Stomach (tissue), 4 donors: Measurements from ENCODE around the gene ZNF438.

Experiments used
- POLR2A ChIP-seq, 4 donors: fragments of 450-650 bp; IDR thresholded peaks; one replicate each; pipeline ENCODE4 v1.6.1; 2016; ENCODE audit warnings: antibody characterized with exemption in 4 of 4, control low read depth in 2 of 4, mild to moderate bottlenecking in 1 of 4, moderate library complexity in 1 of 4
- TF ChIP-seq, protein P1 (sequence below), 7 experiments: fragments of 450-650 bp in 4 of 7; fragments of 200-600 bp in 3 of 7; sonication (generic) in 3 of 7; IDR thresholded peaks; one replicate each; pipeline ENCODE4 v1.5.1; 2016 to 2019; ENCODE audit warnings: antibody characterized with exemption in 7 of 7, control low read depth in 2 of 7, mild to moderate bottlenecking in 1 of 7

DNA sequence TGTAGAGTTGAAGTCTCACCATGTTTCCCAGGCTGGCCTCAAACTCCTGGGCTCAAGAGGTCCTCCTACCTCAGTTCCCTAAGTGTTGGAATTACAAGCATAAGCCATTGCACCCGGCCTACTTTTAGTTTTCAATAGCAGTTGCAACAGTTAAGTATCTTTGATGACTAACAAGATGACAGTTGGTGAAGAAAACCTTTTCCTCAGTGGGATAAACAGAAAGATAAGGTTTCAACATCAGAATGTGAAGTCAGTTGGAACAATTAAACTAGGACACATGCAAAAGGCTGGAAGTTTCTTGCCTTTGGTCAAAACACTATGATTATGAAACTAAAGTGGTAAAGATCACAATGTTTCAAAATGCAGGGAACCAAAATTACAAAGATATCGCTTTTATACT, 169.2 kb downstream of the ZNF438 start:
- TF ChIP-seq, protein P1, sequence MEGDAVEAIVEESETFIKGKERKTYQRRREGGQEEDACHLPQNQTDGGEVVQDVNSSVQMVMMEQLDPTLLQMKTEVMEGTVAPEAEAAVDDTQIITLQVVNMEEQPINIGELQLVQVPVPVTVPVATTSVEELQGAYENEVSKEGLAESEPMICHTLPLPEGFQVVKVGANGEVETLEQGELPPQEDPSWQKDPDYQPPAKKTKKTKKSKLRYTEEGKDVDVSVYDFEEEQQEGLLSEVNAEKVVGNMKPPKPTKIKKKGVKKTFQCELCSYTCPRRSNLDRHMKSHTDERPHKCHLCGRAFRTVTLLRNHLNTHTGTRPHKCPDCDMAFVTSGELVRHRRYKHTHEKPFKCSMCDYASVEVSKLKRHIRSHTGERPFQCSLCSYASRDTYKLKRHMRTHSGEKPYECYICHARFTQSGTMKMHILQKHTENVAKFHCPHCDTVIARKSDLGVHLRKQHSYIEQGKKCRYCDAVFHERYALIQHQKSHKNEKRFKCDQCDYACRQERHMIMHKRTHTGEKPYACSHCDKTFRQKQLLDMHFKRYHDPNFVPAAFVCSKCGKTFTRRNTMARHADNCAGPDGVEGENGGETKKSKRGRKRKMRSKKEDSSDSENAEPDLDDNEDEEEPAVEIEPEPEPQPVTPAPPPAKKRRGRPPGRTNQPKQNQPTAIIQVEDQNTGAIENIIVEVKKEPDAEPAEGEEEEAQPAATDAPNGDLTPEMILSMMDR (IDR thresholded peaks at IDR 0.05) = no peak
- no peak for TF ChIP-seq POLR2A (IDR thresholded peaks at IDR 0.05)
